IMR-90 (cell line): ENCODE measurements around the gene SRSF3. TPM values are rescaled to one million over a fixed set of nuclear protein-coding genes. Genes with fewer than 3 reads are reported as not detected.

Experiments
- ATAC-seq: fragments of 200-7000 bp; cut with Tn5 transposase; 2 replicates; pipeline ENCODE4 v1.9.1; 2020; ENCODE audit warnings: low read depth, mild to moderate bottlenecking, moderate library complexity
- BruUV-seq: library from RNA; stranded (reverse); fragments of 400-500 nt; replicated peaks from 2 replicates; lab custom pipeline; 2021; lab: Mats Ljungman, UMichigan
- CTCF ChIA-PET: fragments of 300-600 bp; formaldehyde crosslinking; extraction: SDS; loops from one replicate; lab custom pipeline; 2021; ENCODE audit warnings: antibody characterized with exemption; lab: Yijun Ruan, JAX
- POLR2A ChIA-PET: fragments of 300-600 bp; sonication (Branson Sonifier 250); formaldehyde crosslinking; loops from one replicate; lab custom pipeline; 2022; ENCODE audit warnings: antibody characterized with exemption; ENCODE audit not compliant: unreplicated experiment; lab: Charles Lee
- DNase-seq: peaks from one replicate; pipeline ENCODE4 v3.0.0; 2013
- H2AFZ ChIP-seq: replicated peaks from 2 replicates; pipeline ENCODE3; 2013; ENCODE audit warnings: low read length, mild to moderate bottlenecking; ENCODE audit not compliant: poor library complexity
- H2AK5ac ChIP-seq: 2 replicates; pipeline ENCODE4 v1.6.1; 2013; ENCODE audit warnings: low read depth, low read length, inconsistent platforms
- H2AK9ac ChIP-seq: replicated peaks from 2 replicates; pipeline ENCODE3; 2013; ENCODE audit warnings: mild to moderate bottlenecking, low read depth, low read length, moderate library complexity; ENCODE audit not compliant: poor library complexity
- H2BK120ac ChIP-seq: 2 replicates; pipeline ENCODE4 v1.6.1; 2013; ENCODE audit warnings: low read depth, low read length, inconsistent platforms
- H2BK15ac ChIP-seq: 3 replicates; pipeline ENCODE4 v1.6.1; 2013; ENCODE audit warnings: low read depth, low read length, inconsistent platforms
- H2BK20ac ChIP-seq: 2 replicates; pipeline ENCODE4 v1.6.1; 2013; ENCODE audit warnings: low read depth, mild to moderate bottlenecking, inconsistent platforms, low read length, moderate library complexity
- H2BK5ac ChIP-seq: 2 replicates; pipeline ENCODE4 v1.6.1; 2013; ENCODE audit warnings: mild to moderate bottlenecking, low read depth, low read length, inconsistent platforms; ENCODE audit not compliant: poor library complexity, severe bottlenecking
- H3K14ac ChIP-seq: replicated peaks from 2 replicates; pipeline ENCODE4 v1.6.1; 2013; ENCODE audit warnings: low read depth, low read length, inconsistent platforms
- H3K18ac ChIP-seq: 2 replicates; pipeline ENCODE4 v1.6.1; 2013; ENCODE audit warnings: low read depth, low read length, control low read depth
- H3K23ac ChIP-seq: 2 replicates; pipeline ENCODE4 v1.6.1; 2013; ENCODE audit warnings: low read depth, low read length, inconsistent platforms
- H3K27ac ChIP-seq: 2 replicates; pipeline ENCODE4 v1.5.1; 2013; ENCODE audit warnings: mild to moderate bottlenecking, control low read depth, low read length; ENCODE audit not compliant: insufficient read depth
- H3K27me3 ChIP-seq: 2 replicates; pipeline ENCODE4 v1.6.1; 2013; ENCODE audit warnings: low read length; ENCODE audit not compliant: control insufficient read depth, insufficient read depth
- H3K36me3 ChIP-seq: 2 replicates; pipeline ENCODE4 v1.6.1; 2013; ENCODE audit warnings: low read length, mixed read lengths; ENCODE audit not compliant: control insufficient read depth, insufficient read depth
- H3K4ac ChIP-seq: 2 replicates; pipeline ENCODE4 v1.6.1; 2013; ENCODE audit warnings: low read depth, low read length, inconsistent platforms
- H3K4me1 ChIP-seq: 2 replicates; pipeline ENCODE4 v1.6.1; 2013; ENCODE audit warnings: low read length, mixed read lengths; ENCODE audit not compliant: control insufficient read depth, insufficient read depth
- H3K4me2 ChIP-seq: 2 replicates; pipeline ENCODE4 v1.6.1; 2013; ENCODE audit warnings: low read depth, mild to moderate bottlenecking, control low read depth, low read length, moderate library complexity
- H3K4me3 ChIP-seq: 2 replicates; pipeline ENCODE4 v1.5.1; 2013; ENCODE audit warnings: low read depth, mild to moderate bottlenecking, control low read depth, low read length, moderate library complexity; ENCODE audit not compliant: insufficient read depth
- H3K56ac ChIP-seq: 2 replicates; pipeline ENCODE4 v1.6.1; 2013; ENCODE audit warnings: low read length, inconsistent platforms; ENCODE audit not compliant: insufficient read depth; ENCODE audit errors: extremely low read depth
- H3K79me1 ChIP-seq, 2 experiments: 2 replicates each; pipeline ENCODE4 v1.6.1; 2013; ENCODE audit warnings: low read length in 2 of 2, inconsistent platforms in 1 of 2, low read depth in 1 of 2
- H3K9ac ChIP-seq: 2 replicates; pipeline ENCODE4 v1.6.1; 2013; ENCODE audit warnings: low read depth, low read length, control low read depth
- H3K9me1 ChIP-seq: 2 replicates; pipeline ENCODE4 v1.6.1; 2013; ENCODE audit warnings: low read length, inconsistent platforms; ENCODE audit not compliant: insufficient read depth
- H3K9me3 ChIP-seq: 2 replicates; pipeline ENCODE4 v1.6.1; 2013; ENCODE audit warnings: low read length; ENCODE audit not compliant: control insufficient read depth, insufficient read depth
- H4K20me1 ChIP-seq: 2 replicates; pipeline ENCODE4 v1.6.1; 2013; ENCODE audit warnings: low read length, inconsistent platforms; ENCODE audit not compliant: insufficient read depth
- H4K5ac ChIP-seq: 2 replicates; pipeline ENCODE4 v1.6.1; 2013; ENCODE audit warnings: mild to moderate bottlenecking, low read depth, low read length, control low read depth
- H4K8ac ChIP-seq, 2 experiments: 2 replicates each; pipeline ENCODE4 v1.6.1; 2013; ENCODE audit warnings: low read depth in 2 of 2, low read length in 2 of 2, control low read depth in 1 of 2, inconsistent platforms in 1 of 2
- H4K91ac ChIP-seq: 2 replicates; pipeline ENCODE4 v1.6.1; 2013; ENCODE audit warnings: low read depth, low read length, inconsistent platforms; ENCODE audit not compliant: insufficient read depth
- CEBPB ChIP-seq: IDR thresholded peaks from 2 replicates; pipeline ENCODE4 v1.6.1; 2012; ENCODE audit warnings: low read depth, low read length, improper control_type of control experiment
- ELK1 ChIP-seq: fragments of 150-350 bp; IDR thresholded peaks from 2 replicates; pipeline ENCODE4 v1.6.1; 2016; ENCODE audit warnings: low read depth, mild to moderate bottlenecking, low read length, moderate library complexity, borderline replicate concordance
- FOS ChIP-seq: fragments of 150-350 bp; IDR thresholded peaks from 2 replicates; pipeline ENCODE4 v1.6.1; 2016; ENCODE audit warnings: low read depth, low read length
- MAFK ChIP-seq: IDR thresholded peaks from 2 replicates; pipeline ENCODE4 v1.6.1; 2012; ENCODE audit warnings: low read depth, low read length, improper control_type of control experiment
- MAZ ChIP-seq: IDR thresholded peaks from 2 replicates; pipeline ENCODE4 v1.6.1; 2012; ENCODE audit warnings: low read depth, mild to moderate bottlenecking, low read length, improper control_type of control experiment, moderate library complexity, borderline replicate concordance
- MXI1 ChIP-seq: IDR thresholded peaks from 2 replicates; pipeline ENCODE4 v1.6.1; 2012; ENCODE audit warnings: low read depth, mild to moderate bottlenecking, low read length, moderate library complexity, borderline replicate concordance
- POLR2A ChIP-seq: IDR thresholded peaks from 2 replicates; pipeline ENCODE4 v1.6.1; 2012; ENCODE audit warnings: mild to moderate bottlenecking, low read depth, low read length
- WGBS, 2 experiments: methylation state at CpG; one replicate each; pipeline versions ENCODE4 v1.1.5 to v1.1.7; 2013; ENCODE audit warnings: missing lambda C conversion rate in 2 of 2; ENCODE audit not compliant: insufficient read length in 1 of 2; ENCODE audit errors: extremely low coverage in 2 of 2; 5-methylcytosine and 5-hydroxymethylcytosine counted together
- dilution Hi-C: fragments of 300-500 bp; cut with HindIII; formaldehyde crosslinking; loops from one replicate; pipeline ENCODE4 v1.14.3; 2018; ENCODE audit warnings: low sequenced_read_pairs; ENCODE audit not compliant: unreplicated experiment
- in situ Hi-C: fragments of 300-500 bp; cut with MboI; formaldehyde crosslinking; loops from 3 replicates; pipeline ENCODE4 v1.14.3; 2019; ENCODE audit warnings: low sequenced_read_pairs, inconsistent platforms, mixed read lengths
- intact Hi-C: fragments of 100-400 bp; cut with micrococcal nuclease; formaldehyde crosslinking; loops from 2 replicates; pipeline ENCODE4 v1.10.0; 2022
- polyA plus RNA-seq, 3 experiments: library from polyadenylated mRNA; depleted of rRNA; stranded (reverse); fragments of >200 nt; gene quantifications; 2 replicates each; pipeline ENCODE4 v1.2.3, GENCODE V29; 2012; ENCODE audit warnings: low replicate concordance in 1 of 3
- total RNA-seq: library from RNA; depleted of rRNA; stranded (reverse); fragments of >200 nt; gene quantifications from 2 replicates; pipeline ENCODE4 v1.2.3, GENCODE V29; 2012

The SRSF3 gene
- total and polyA plus RNA-seq, 2 of the 4 experiments (the other 2 are of a cell fraction) = 237 to 297 TPM

GRCh38 chr6:36639171-36639808, 45.1 kb downstream of the SRSF3 start:
- in situ Hi-C loops = no loop called here
- H2AK9ac ChIP-seq = no peak overlapping the region
- no peak overlapping the region for H3K4ac ChIP-seq
- DNase-seq (no peak), ATAC-seq (no peak)
- no peak overlapping the region for H3K18ac ChIP-seq
- BruUV-seq = no TSS peak
- H3K9me1 ChIP-seq = peaks cover 9% of the 10 kb centered on the region; the same call in 1 of the 2 replicates
- H2BK15ac ChIP-seq = no peak overlapping the region
- H2AK5ac ChIP-seq = no peak overlapping the region
- H3K27ac ChIP-seq = no peak overlapping the region
- 83% methylated on average over 1 of the region's 11 CpGs; no CpG with 5 or more reads in 1 of the 2 experiments for WGBS, 2 experiments
- intact Hi-C loops = no loop called here
- H4K5ac ChIP-seq = no peak overlapping the region
- H2BK5ac ChIP-seq = no peak overlapping the region
- H4K20me1 ChIP-seq = no peaks in the 10 kb centered on the region
- dilution Hi-C loops = no loop called here
- TF ChIP-seq MXI1 (no peak), POLR2A (no peak), MAFK (no peak), FOS (no peak), ELK1 (no peak), CEBPB (no peak), MAZ (no peak)
- H3K23ac ChIP-seq = no peak overlapping the region
- POLR2A ChIA-PET = no interaction called here
- no peak overlapping the region for H3K14ac ChIP-seq
- H3K36me3 ChIP-seq = no peaks in the 10 kb centered on the region
- no peak overlapping the region for H2BK120ac ChIP-seq
- no peak overlapping the region for H2AFZ ChIP-seq
- CTCF ChIA-PET = no interaction called here
- no peak overlapping the region for H3K4me2 ChIP-seq
- H3K9me3 ChIP-seq = no peaks in the 10 kb centered on the region
- H4K91ac ChIP-seq = no peak overlapping the region
- H4K8ac ChIP-seq = no peak overlapping the region
- peaks cover 0 to 13% of the 10 kb centered on the region in 2 experiments; a peak in 1 of 4 replicates for H3K79me1 ChIP-seq
- no peaks in the 10 kb centered on the region for H3K27me3 ChIP-seq
- H3K4me3 ChIP-seq = no peak overlapping the region
- H3K4me1 ChIP-seq = peaks cover 8% of the 10 kb centered on the region
- no peak overlapping the region for H2BK20ac ChIP-seq
- H3K9ac ChIP-seq = no peak overlapping the region
- H3K56ac ChIP-seq = no peak overlapping the region; the same call in 1 of the 2 replicates
